ENCODE results near the gene MDM2. TPM values are rescaled to one million over a fixed set of nuclear protein-coding genes. Genes with fewer than 3 reads are reported as not detected.

MDM2 gene
- total and polyA plus RNA-seq, 10 of the 15 experiments (the other 5 are each of a cell fraction or from before 2014, with no cell fraction given): 48.2 to 174 (median 85.0) TPM

DNA sequence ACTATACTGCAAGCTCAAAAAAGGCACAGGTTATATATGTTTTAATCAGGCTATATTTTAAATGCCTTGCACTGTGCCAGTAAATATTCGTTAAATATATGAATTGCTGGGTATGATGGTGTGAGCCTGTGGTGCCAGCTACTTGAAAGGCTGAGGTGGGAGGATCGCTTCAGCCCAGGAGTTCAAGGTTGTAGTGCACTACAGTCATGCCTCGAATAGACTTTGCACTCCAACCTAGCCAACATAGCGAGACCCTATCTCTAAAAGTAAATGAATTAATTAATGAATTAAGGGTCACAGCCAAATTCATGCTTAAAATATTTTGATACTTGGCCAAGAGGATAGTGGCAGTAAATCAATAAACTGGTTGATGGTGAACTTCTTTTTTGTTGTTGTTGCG lies 22.2 kb upstream of the MDM2 start:
- SMC1A ChIA-PET (ENCODE audit: uncharacterized antibody, unreplicated experiment): interaction anchor here (0.8 to 2.7 kb wide), 4 partner anchors 15 to 34 kb away, joined by 3 to 9 read pairs (median 4); partner anchors contain the start of gene MDM2
- no TSS peak for BruUV-seq (replicated peaks)
- TF ChIP-seq ZNF622 (IDR thresholded peaks at IDR 0.05): no peak
- TF ChIP-seq, protein P1, sequence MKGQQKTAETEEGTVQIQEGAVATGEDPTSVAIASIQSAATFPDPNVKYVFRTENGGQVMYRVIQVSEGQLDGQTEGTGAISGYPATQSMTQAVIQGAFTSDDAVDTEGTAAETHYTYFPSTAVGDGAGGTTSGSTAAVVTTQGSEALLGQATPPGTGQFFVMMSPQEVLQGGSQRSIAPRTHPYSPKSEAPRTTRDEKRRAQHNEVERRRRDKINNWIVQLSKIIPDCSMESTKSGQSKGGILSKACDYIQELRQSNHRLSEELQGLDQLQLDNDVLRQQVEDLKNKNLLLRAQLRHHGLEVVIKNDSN (IDR thresholded peaks at IDR 0.05; ENCODE audit: borderline replicate concordance, extremely low read length, insufficient read depth, low read depth, low read length): no peak
- TF ChIP-seq YY1 (IDR thresholded peaks at IDR 0.05; ENCODE audit: low read depth, low read length): no peak
- no peak for TF ChIP-seq SREBF1 (IDR thresholded peaks at IDR 0.05; ENCODE audit: low read length)
- TF ChIP-seq BCL11A (IDR thresholded peaks at IDR 0.05; ENCODE audit: low read depth, low read length): no peak
- no peak for TF ChIP-seq ZZZ3 (IDR thresholded peaks at IDR 0.05; ENCODE audit: control insufficient read depth, insufficient read length, low read depth)
- no peak for TF ChIP-seq ZNF207 (IDR thresholded peaks at IDR 0.05; ENCODE audit: borderline replicate concordance)
- TF ChIP-seq, protein P2, sequence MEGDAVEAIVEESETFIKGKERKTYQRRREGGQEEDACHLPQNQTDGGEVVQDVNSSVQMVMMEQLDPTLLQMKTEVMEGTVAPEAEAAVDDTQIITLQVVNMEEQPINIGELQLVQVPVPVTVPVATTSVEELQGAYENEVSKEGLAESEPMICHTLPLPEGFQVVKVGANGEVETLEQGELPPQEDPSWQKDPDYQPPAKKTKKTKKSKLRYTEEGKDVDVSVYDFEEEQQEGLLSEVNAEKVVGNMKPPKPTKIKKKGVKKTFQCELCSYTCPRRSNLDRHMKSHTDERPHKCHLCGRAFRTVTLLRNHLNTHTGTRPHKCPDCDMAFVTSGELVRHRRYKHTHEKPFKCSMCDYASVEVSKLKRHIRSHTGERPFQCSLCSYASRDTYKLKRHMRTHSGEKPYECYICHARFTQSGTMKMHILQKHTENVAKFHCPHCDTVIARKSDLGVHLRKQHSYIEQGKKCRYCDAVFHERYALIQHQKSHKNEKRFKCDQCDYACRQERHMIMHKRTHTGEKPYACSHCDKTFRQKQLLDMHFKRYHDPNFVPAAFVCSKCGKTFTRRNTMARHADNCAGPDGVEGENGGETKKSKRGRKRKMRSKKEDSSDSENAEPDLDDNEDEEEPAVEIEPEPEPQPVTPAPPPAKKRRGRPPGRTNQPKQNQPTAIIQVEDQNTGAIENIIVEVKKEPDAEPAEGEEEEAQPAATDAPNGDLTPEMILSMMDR (IDR thresholded peaks at IDR 0.05 in 2 of 3, conservative IDR thresholded peaks at IDR 0.05 in 1 of 3; ENCODE audit: control insufficient read depth in 2 of 3, extremely low read depth in 1 of 3, insufficient read depth in 1 of 3, low read depth in 3 of 3, low read length in 3 of 3): no peak
- TF ChIP-seq ZNF217 (IDR thresholded peaks at IDR 0.05): no peak
- TF ChIP-seq, protein P3, sequence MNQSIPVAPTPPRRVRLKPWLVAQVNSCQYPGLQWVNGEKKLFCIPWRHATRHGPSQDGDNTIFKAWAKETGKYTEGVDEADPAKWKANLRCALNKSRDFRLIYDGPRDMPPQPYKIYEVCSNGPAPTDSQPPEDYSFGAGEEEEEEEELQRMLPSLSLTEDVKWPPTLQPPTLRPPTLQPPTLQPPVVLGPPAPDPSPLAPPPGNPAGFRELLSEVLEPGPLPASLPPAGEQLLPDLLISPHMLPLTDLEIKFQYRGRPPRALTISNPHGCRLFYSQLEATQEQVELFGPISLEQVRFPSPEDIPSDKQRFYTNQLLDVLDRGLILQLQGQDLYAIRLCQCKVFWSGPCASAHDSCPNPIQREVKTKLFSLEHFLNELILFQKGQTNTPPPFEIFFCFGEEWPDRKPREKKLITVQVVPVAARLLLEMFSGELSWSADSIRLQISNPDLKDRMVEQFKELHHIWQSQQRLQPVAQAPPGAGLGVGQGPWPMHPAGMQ (IDR thresholded peaks at IDR 0.05; ENCODE audit: borderline replicate concordance): no peak
- TF ChIP-seq EED (IDR thresholded peaks at IDR 0.05; ENCODE audit: low read depth): no peak
- TF ChIP-seq RELA (IDR thresholded peaks at IDR 0.05; ENCODE audit: borderline replicate concordance, partially characterized antibody): no peak
- TF ChIP-seq, protein P4, sequence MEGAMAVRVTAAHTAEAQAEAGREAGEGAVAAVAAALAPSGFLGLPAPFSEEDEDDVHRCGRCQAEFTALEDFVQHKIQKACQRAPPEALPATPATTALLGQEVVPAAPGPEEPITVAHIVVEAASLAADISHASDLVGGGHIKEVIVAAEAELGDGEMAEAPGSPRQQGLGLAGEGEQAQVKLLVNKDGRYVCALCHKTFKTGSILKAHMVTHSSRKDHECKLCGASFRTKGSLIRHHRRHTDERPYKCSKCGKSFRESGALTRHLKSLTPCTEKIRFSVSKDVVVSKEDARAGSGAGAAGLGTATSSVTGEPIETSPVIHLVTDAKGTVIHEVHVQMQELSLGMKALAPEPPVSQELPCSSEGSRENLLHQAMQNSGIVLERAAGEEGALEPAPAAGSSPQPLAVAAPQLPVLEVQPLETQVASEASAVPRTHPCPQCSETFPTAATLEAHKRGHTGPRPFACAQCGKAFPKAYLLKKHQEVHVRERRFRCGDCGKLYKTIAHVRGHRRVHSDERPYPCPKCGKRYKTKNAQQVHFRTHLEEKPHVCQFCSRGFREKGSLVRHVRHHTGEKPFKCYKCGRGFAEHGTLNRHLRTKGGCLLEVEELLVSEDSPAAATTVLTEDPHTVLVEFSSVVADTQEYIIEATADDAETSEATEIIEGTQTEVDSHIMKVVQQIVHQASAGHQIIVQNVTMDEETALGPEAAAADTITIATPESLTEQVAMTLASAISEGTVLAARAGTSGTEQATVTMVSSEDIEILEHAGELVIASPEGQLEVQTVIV (IDR thresholded peaks at IDR 0.05; ENCODE audit: borderline replicate concordance, partially characterized antibody): no peak
- no peak for TF ChIP-seq ZNF24 (IDR thresholded peaks at IDR 0.05)
- no peak for TF ChIP-seq CHD1 (IDR thresholded peaks at IDR 0.05; ENCODE audit: low read depth, low read length)

More for the DNA sequence above, 22.2 kb upstream of the MDM2 start:
- H3K79me2 ChIP-seq (ENCODE audit: control insufficient read depth, insufficient read depth, low read length): no peaks in the 10 kb centered on the region
- ChIA-PET POLR2A (interaction anchor here (0.6 kb wide), 1 partner anchor 130 kb away, joined by 5 read pairs; no protein-coding TSS in a partner anchor), CTCF (interaction anchor here (1.2 to 2.4 kb wide), 4 partner anchors 13 to 45 kb away, joined by 3 to 12 read pairs (median 4); partner anchors contain the start of gene MDM2), RAD21 (ENCODE audit: unreplicated experiment) (interaction anchor here (1.1 to 2.3 kb wide), 3 partner anchors 23 to 112 kb away, joined by 3 to 8 read pairs (median 4); partner anchors contain the start of gene MDM2)
- intact Hi-C loops (cut with micrococcal nuclease; ENCODE audit: unreplicated experiment) (no loop called here), in situ Hi-C loops (cut with MboI) (no loop called here)
- H3K9me3 ChIP-seq (replicated peaks; ENCODE audit: control insufficient read depth, insufficient read depth, low read length): no peaks in the 10 kb centered on the region; the same call in 2 of the 3 replicates
- 78% methylated on average over 5 of the region's 5 CpGs for WGBS (ENCODE audit: insufficient coverage, insufficient replicate concordance, low lambda C conversion rate, missing lambda C conversion rate)
- H3K36me3 ChIP-seq (ENCODE audit: control insufficient read depth in 2 of 2, insufficient read depth in 2 of 2, low read length in 1 of 2): no peaks in the 10 kb centered on the region
- DNase-seq (ENCODE audit: low read depth, low spot score): no peak
- no peak overlapping the region for H3K9ac ChIP-seq (ENCODE audit: control insufficient read depth, insufficient read depth, low read length)
- no peaks in the 10 kb centered on the region for H3K27me3 ChIP-seq (replicated peaks in 1 of 2; ENCODE audit: control insufficient read depth in 2 of 2, insufficient read depth in 2 of 2, low read length in 1 of 2)
- no peak for FAIRE-seq
- ATAC-seq: no peak
- H2AFZ ChIP-seq (ENCODE audit: control insufficient read depth, low read depth, low read length): no peak overlapping the region
- H3K27ac ChIP-seq (ENCODE audit: control insufficient read depth, insufficient read depth): no peak overlapping the region
- no peaks in the 10 kb centered on the region for H4K20me1 ChIP-seq (ENCODE audit: control insufficient read depth, insufficient read depth)
- H3K4me2 ChIP-seq (ENCODE audit: control insufficient read depth, insufficient read depth): no peak overlapping the region
- H3K4me3 ChIP-seq: no peak overlapping the region
- H3K4me1 ChIP-seq (ENCODE audit: control insufficient read depth, insufficient read depth, low read length): no peaks in the 10 kb centered on the region; the same call in 1 of the 2 replicates

Data from GM12878 (cell line).